ENCODE data around the gene MAPK10.
"Not testable (repeated sequence)": the region's sequence is repeated elsewhere in the genome, so short reads cannot be mapped to it uniquely, and the experiment has no call there.

The MAPK10 gene

DNA sequence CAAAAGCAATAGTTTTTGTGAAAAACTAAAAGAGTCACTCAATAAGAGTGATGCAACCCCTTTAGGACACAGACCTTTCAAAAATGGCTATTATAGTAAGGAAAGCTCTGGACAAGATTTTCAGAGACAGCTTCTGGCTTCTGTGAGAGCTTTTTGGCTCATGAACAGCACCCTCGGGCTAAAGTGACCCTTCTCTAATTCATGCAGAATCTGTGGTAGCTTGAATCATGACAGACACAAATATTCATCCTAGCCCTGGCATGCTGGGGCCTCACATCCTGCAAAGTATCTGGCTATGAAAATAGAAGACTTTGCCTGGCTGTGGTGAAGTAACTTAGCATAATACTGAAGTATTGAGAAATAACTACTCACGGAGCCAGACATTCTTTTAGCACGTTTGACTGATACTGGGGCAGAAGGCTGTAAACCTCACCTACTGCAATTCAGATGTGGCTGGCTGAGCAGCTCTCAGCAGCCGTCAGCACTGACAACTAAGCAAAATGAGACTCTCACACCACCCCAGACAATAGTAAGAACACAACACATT lies 327.3 kb downstream of the MAPK10 start:
- Histone ChIP-seq H3K27ac (ENCODE audit: low read length) (no peak overlapping the region), H3K4me2 (ENCODE audit: low read length) (no peak overlapping the region), H3K4me3 (ENCODE audit: low read length) (no peak overlapping the region), H4K20me1 (ENCODE audit: insufficient read depth, low read length) (no peaks in the 10 kb centered on the region), H3K9me3 (ENCODE audit: insufficient read depth, low read length) (no peaks in the 10 kb centered on the region), H2AFZ (ENCODE audit: low read depth, low read length) (no peak overlapping the region), H3K9ac (ENCODE audit: low read length) (no peak overlapping the region), H3K79me2 (ENCODE audit: low read length) (no peaks in the 10 kb centered on the region), H3K36me3 (replicated peaks; ENCODE audit: low read depth, low read length) (no peaks in the 10 kb centered on the region), H3K27me3 (ENCODE audit: low read depth, low read length) (no peaks in the 10 kb centered on the region), H3K4me1 (ENCODE audit: low read length) (peaks cover 14% of the 10 kb centered on the region)
- TF ChIP-seq, protein P1, sequence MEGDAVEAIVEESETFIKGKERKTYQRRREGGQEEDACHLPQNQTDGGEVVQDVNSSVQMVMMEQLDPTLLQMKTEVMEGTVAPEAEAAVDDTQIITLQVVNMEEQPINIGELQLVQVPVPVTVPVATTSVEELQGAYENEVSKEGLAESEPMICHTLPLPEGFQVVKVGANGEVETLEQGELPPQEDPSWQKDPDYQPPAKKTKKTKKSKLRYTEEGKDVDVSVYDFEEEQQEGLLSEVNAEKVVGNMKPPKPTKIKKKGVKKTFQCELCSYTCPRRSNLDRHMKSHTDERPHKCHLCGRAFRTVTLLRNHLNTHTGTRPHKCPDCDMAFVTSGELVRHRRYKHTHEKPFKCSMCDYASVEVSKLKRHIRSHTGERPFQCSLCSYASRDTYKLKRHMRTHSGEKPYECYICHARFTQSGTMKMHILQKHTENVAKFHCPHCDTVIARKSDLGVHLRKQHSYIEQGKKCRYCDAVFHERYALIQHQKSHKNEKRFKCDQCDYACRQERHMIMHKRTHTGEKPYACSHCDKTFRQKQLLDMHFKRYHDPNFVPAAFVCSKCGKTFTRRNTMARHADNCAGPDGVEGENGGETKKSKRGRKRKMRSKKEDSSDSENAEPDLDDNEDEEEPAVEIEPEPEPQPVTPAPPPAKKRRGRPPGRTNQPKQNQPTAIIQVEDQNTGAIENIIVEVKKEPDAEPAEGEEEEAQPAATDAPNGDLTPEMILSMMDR (IDR thresholded peaks at IDR 0.05; ENCODE audit: low read depth, low read length), result no peak
- no peak for TF ChIP-seq EZH2phosphoT487 (IDR thresholded peaks at IDR 0.05; ENCODE audit: low read depth)

DNA sequence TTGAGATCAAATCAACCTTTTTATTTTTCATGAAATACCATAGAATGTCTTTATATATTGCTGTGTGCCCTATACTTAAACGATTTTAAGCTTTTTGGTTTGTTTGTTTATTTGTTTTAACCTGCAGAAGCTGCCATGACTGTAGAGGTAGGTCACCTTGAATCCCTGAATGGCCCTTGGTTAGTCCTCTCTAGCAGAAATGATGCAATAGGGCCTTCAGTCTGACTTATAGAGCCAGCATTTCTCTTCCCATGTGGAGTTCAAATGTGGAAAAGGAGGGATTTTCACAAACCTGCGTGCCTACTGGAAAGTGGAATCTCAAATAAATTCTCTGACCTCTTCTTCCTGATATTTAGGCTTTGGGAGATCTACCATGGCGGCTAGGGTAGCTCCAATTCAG lies 327.9 kb downstream of the MAPK10 start:
- Histone ChIP-seq H3K79me2 (ENCODE audit: low read length) (no peaks in the 10 kb centered on the region), H4K20me1 (ENCODE audit: insufficient read depth, low read length) (no peaks in the 10 kb centered on the region), H3K9ac (ENCODE audit: low read length) (no peak overlapping the region), H2AFZ (ENCODE audit: low read depth, low read length) (no peak overlapping the region), H3K4me3 (ENCODE audit: low read length) (no peak overlapping the region), H3K4me1 (ENCODE audit: low read length) (peaks cover 14% of the 10 kb centered on the region), H3K4me2 (ENCODE audit: low read length) (no peak overlapping the region), H3K27ac (ENCODE audit: low read length) (no peak overlapping the region), H3K9me3 (ENCODE audit: insufficient read depth, low read length) (no peaks in the 10 kb centered on the region), H3K27me3 (ENCODE audit: low read depth, low read length) (no peaks in the 10 kb centered on the region), H3K36me3 (replicated peaks; ENCODE audit: low read depth, low read length) (no peaks in the 10 kb centered on the region)
- TF ChIP-seq, protein P1 (IDR thresholded peaks at IDR 0.05; ENCODE audit: low read depth, low read length), result no peak
- TF ChIP-seq EZH2phosphoT487 (IDR thresholded peaks at IDR 0.05; ENCODE audit: low read depth), result no peak

DNA sequence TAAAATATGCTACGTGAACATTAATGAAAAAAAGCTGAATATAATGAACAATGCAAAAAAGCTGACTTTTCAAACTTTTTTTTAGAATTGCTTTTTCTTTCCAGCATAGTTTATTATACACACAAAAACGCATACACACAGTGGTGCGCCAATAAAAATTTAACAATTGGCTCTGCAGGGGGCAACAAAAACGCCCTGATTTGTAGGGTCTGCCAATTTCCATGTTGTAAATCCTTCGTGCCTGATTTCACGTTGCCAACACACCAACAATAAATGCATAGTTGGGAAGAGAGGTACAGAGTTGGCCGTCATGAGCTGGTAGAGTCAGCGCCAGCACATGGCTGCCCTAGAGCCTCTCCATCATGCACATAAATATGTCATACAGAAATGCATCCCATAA lies 333.1 kb downstream of the MAPK10 start:
- Histone ChIP-seq H3K36me3 (replicated peaks; ENCODE audit: low read depth, low read length) (no peaks in the 10 kb centered on the region), H3K4me1 (ENCODE audit: low read length) (peaks cover 6% of the 10 kb centered on the region), H2AFZ (ENCODE audit: low read depth, low read length) (no peak overlapping the region), H3K9me3 (ENCODE audit: insufficient read depth, low read length) (no peaks in the 10 kb centered on the region), H3K4me2 (ENCODE audit: low read length) (no peak overlapping the region), H3K9ac (ENCODE audit: low read length) (no peak overlapping the region), H4K20me1 (ENCODE audit: insufficient read depth, low read length) (no peaks in the 10 kb centered on the region), H3K27me3 (ENCODE audit: low read depth, low read length) (no peaks in the 10 kb centered on the region), H3K4me3 (ENCODE audit: low read length) (no peak overlapping the region), H3K79me2 (ENCODE audit: low read length) (no peaks in the 10 kb centered on the region), H3K27ac (ENCODE audit: low read length) (no peak overlapping the region)
- no peak for TF ChIP-seq EZH2phosphoT487 (IDR thresholded peaks at IDR 0.05; ENCODE audit: low read depth)
- TF ChIP-seq, protein P1 (IDR thresholded peaks at IDR 0.05; ENCODE audit: low read depth, low read length), result no peak

DNA sequence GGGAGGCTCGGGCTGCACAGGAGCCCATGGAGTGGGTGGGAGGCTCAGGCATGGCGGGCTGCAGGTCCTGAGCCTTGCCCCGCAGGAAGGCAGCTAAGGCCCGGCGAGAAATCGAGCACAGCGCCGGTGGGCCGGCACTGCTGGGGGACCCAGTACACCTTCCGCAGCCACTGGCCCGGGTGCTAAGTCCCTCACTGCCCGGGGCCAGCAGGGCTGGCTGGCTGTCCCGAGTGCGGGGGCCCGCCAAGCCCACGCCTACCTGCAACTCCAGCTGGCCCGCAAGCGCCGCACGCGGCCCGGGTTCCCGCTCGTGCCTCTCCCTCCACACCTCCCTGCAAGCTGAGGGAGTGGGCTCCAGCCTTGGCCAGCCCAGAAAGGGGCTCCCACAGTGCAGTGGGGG lies 338.2 kb downstream of the MAPK10 start:
- not testable (repeated sequence) for H2AFZ ChIP-seq (ENCODE audit: low read depth, low read length); H3K36me3 ChIP-seq (replicated peaks; ENCODE audit: low read depth, low read length); H3K4me2 ChIP-seq (ENCODE audit: low read length); H3K4me1 ChIP-seq (ENCODE audit: low read length); H3K9me3 ChIP-seq (ENCODE audit: insufficient read depth, low read length); H4K20me1 ChIP-seq (ENCODE audit: insufficient read depth, low read length); H3K79me2 ChIP-seq (ENCODE audit: low read length); H3K27ac ChIP-seq (ENCODE audit: low read length); H3K9ac ChIP-seq (ENCODE audit: low read length); H3K4me3 ChIP-seq (ENCODE audit: low read length); H3K27me3 ChIP-seq (ENCODE audit: low read depth, low read length)

DNA sequence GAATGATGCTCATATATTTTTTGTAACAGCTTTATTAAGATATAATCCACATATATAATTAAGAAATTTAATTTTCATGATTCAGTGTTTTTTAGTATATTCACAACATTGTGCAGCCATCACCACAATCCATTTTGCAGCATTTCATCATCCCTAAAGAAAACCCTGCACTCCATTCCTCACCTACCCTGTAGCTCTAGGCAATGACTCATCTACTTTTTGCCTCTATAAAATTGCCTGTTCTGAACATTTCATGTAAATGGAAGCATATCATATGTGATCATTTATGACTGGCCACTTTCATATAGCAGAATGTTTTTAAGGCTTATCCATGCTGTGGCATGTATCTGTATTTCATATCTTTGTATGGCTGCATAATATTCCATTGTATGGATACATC lies 339.9 kb downstream of the MAPK10 start:
- Histone ChIP-seq H3K27ac (ENCODE audit: low read length) (no peak overlapping the region), H3K4me2 (ENCODE audit: low read length) (no peak overlapping the region), H3K9me3 (ENCODE audit: insufficient read depth, low read length) (no peaks in the 10 kb centered on the region), H3K4me3 (ENCODE audit: low read length) (no peak overlapping the region), H3K4me1 (ENCODE audit: low read length) (peaks cover 6% of the 10 kb centered on the region), H4K20me1 (ENCODE audit: insufficient read depth, low read length) (no peaks in the 10 kb centered on the region), H3K9ac (ENCODE audit: low read length) (no peak overlapping the region), H3K27me3 (ENCODE audit: low read depth, low read length) (no peaks in the 10 kb centered on the region), H3K36me3 (replicated peaks; ENCODE audit: low read depth, low read length) (no peaks in the 10 kb centered on the region), H2AFZ (ENCODE audit: low read depth, low read length) (no peak overlapping the region), H3K79me2 (ENCODE audit: low read length) (no peaks in the 10 kb centered on the region)
- TF ChIP-seq EZH2phosphoT487 (IDR thresholded peaks at IDR 0.05; ENCODE audit: low read depth), result no peak
- TF ChIP-seq, protein P1 (IDR thresholded peaks at IDR 0.05; ENCODE audit: low read depth, low read length), result no peak
